CD14-positive monocyte (primary cell): ENCODE measurements around the gene CUTA. TPM values are rescaled to one million over a fixed set of nuclear protein-coding genes. Genes with fewer than 3 reads are reported as not detected.

ENCODE experiments used
- DNase-seq, 3 donors: peaks; one replicate each; pipeline ENCODE4 v3.0.0-alpha.2; 2011 to 2022
- H2AFZ ChIP-seq: 2 replicates; pipeline ENCODE4 v1.6.0; 2012; ENCODE audit warnings: mild to moderate bottlenecking, low read depth, low read length, inconsistent platforms; ENCODE audit not compliant: insufficient read depth, poor library complexity, severe bottlenecking
- H3K27ac ChIP-seq, 2 donors: 1 replicate in 1 of 2; 2 replicates in 1 of 2; pipeline ENCODE4 v1.5.1; 2012 to 2013; ENCODE audit warnings: low read length in 2 of 2, control low read depth in 1 of 2, inconsistent platforms in 1 of 2, low read depth in 1 of 2, mild to moderate bottlenecking in 1 of 2
- H3K27me3 ChIP-seq, 2 donors: one replicate each; pipeline versions ENCODE4 v1.6.0 to v1.6.1; 2011 to 2013; ENCODE audit warnings: low read length in 2 of 2; ENCODE audit not compliant: control insufficient read depth in 2 of 2, insufficient read depth in 2 of 2
- H3K36me3 ChIP-seq, 2 donors: replicated peaks in 1 of 2; 1 replicate in 1 of 2; 2 replicates in 1 of 2; pipeline versions ENCODE4 v1.5.1 to v1.6.1; 2012 to 2013; ENCODE audit warnings: low read length in 2 of 2, control low read depth in 1 of 2, inconsistent platforms in 1 of 2, mild to moderate bottlenecking in 1 of 2; ENCODE audit not compliant: insufficient read depth in 2 of 2, control insufficient read depth in 1 of 2
- H3K4me1 ChIP-seq, 2 donors: 1 replicate in 1 of 2; 2 replicates in 1 of 2; pipeline versions ENCODE4 v1.5.1 to v1.6.1; 2012 to 2013; ENCODE audit warnings: low read length in 2 of 2, control low read depth in 1 of 2, inconsistent platforms in 1 of 2, mild to moderate bottlenecking in 1 of 2, moderate library complexity in 1 of 2; ENCODE audit not compliant: insufficient read depth in 2 of 2, control insufficient read depth in 1 of 2
- H3K4me2 ChIP-seq: replicated peaks from 2 replicates; pipeline ENCODE3; 2012; ENCODE audit warnings: low read length, moderate library complexity, mild to moderate bottlenecking; ENCODE audit not compliant: poor library complexity, severe bottlenecking; ENCODE audit errors: extremely low read depth
- H3K4me3 ChIP-seq, 3 experiments: fragments of 200-600 bp in 1 of 3; sonication (generic) in 1 of 3; replicated peaks in 1 of 3; 1 replicate in 2 of 3; 2 replicates in 1 of 3; pipeline ENCODE4 v1.5.1; 2011 to 2013; ENCODE audit warnings: low read length in 3 of 3, mild to moderate bottlenecking in 3 of 3, control low read depth in 2 of 3, low read depth in 2 of 3, inconsistent platforms in 1 of 3, moderate library complexity in 1 of 3
- H3K79me2 ChIP-seq: 2 replicates; pipeline ENCODE4 v1.6.0; 2012; ENCODE audit warnings: mild to moderate bottlenecking, control low read depth, inconsistent platforms, low read length, moderate library complexity; ENCODE audit not compliant: insufficient read depth
- H3K9ac ChIP-seq: 2 replicates; pipeline ENCODE4 v1.6.0; 2017; ENCODE audit warnings: low read length, mild to moderate bottlenecking; ENCODE audit not compliant: insufficient read depth, poor library complexity, severe bottlenecking
- H3K9me3 ChIP-seq, 2 donors: replicated peaks in 1 of 2; 1 replicate in 1 of 2; 2 replicates in 1 of 2; pipeline versions ENCODE4 v1.5.1 to v1.6.1; 2012 to 2013; ENCODE audit warnings: low read length in 2 of 2, control low read depth in 1 of 2; ENCODE audit not compliant: control insufficient read depth in 1 of 2, insufficient read depth in 1 of 2
- H4K20me1 ChIP-seq: 2 replicates; pipeline ENCODE4 v1.6.0; 2012; ENCODE audit warnings: mild to moderate bottlenecking, low read length, control low read depth, moderate library complexity; ENCODE audit not compliant: insufficient read depth
- H3K27ac Mint-ChIP-seq, 7 donors: one replicate each; pipeline ENCODE4 v1.8.0; 2020; ENCODE audit warnings: mild to moderate bottlenecking in 7 of 7, mixed read lengths in 7 of 7, moderate library complexity in 6 of 7, inconsistent platforms in 2 of 7
- H3K27me3 Mint-ChIP-seq, 3 donors: one replicate each; pipeline ENCODE4 v1.8.0; 2021 to 2022; ENCODE audit warnings: low read depth in 3 of 3, mild to moderate bottlenecking in 3 of 3, mixed read lengths in 3 of 3, moderate library complexity in 3 of 3, inconsistent platforms in 1 of 3
- H3K36me3 Mint-ChIP-seq, 2 donors: one replicate each; pipeline ENCODE4 v1.8.0; 2020; ENCODE audit warnings: mixed read lengths in 2 of 2, inconsistent platforms in 1 of 2, mild to moderate bottlenecking in 1 of 2
- H3K4me1 Mint-ChIP-seq: one replicate; pipeline ENCODE4 v1.8.0; 2020; ENCODE audit warnings: mild to moderate bottlenecking, mixed read lengths
- H3K4me3 Mint-ChIP-seq, 2 donors: one replicate each; pipeline ENCODE4 v1.8.0; 2020; ENCODE audit warnings: mild to moderate bottlenecking in 2 of 2, mixed read lengths in 2 of 2, moderate library complexity in 1 of 2
- H3K9me3 Mint-ChIP-seq, 7 donors: one replicate each; pipeline ENCODE4 v1.8.0; 2020 to 2022; ENCODE audit warnings: mixed read lengths in 7 of 7, mild to moderate bottlenecking in 6 of 7, moderate library complexity in 6 of 7, inconsistent platforms in 2 of 7
- WGBS: methylation state at CpG from one replicate; pipeline ENCODE4 v1.1.5; 2013; ENCODE audit warnings: missing lambda C conversion rate; ENCODE audit not compliant: insufficient coverage; 5-methylcytosine and 5-hydroxymethylcytosine counted together
- intact Hi-C, 2 donors: fragments of 100-400 bp; cut with micrococcal nuclease; formaldehyde crosslinking; loops; one replicate each; pipeline versions ENCODE4 v1.15.0 to v1.15.1; 2023
- polyA plus RNA-seq, 3 donors: library from polyadenylated mRNA; depleted of rRNA in 1 of 3; unstranded in 2 of 3; stranded (reverse) in 1 of 3; fragments of 300-500 nt in 2 of 3; fragments of >200 nt in 1 of 3; fragmentation: Illumina TruSeq in 2 of 3; gene quantifications; 1 replicate in 2 of 3; 2 replicates in 1 of 3; pipeline ENCODE4 v1.2.3, GENCODE V29; 2012 to 2021
- TF ChIP-seq, protein P1 (sequence below): fragments of 200-600 bp; IDR thresholded peaks from one replicate; pipeline ENCODE4 v1.8.0; 2022; ENCODE audit warnings: antibody characterized with exemption, mild to moderate bottlenecking

CUTA gene
- polyA plus RNA-seq, 3 donors: 137 to 160 (median 153) TPM

DNA sequence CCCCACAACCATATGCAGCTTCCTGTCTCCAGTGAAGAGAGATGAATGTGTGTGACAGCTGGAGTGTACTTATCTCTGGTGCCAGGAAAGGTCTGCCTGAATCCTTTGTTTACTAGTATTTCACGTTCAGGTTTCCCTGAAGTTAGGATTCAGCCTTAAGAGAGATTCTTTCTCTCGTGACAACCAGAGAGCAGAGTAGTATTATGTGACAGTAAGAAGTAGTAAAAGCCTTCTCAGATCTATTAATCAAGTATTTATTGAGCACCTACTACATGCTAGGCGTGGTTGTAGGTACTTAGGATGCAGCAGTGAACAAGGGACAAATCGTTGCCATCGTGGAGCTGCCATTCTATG, 25.3 kb downstream of the CUTA start:
- TF ChIP-seq, protein P1, sequence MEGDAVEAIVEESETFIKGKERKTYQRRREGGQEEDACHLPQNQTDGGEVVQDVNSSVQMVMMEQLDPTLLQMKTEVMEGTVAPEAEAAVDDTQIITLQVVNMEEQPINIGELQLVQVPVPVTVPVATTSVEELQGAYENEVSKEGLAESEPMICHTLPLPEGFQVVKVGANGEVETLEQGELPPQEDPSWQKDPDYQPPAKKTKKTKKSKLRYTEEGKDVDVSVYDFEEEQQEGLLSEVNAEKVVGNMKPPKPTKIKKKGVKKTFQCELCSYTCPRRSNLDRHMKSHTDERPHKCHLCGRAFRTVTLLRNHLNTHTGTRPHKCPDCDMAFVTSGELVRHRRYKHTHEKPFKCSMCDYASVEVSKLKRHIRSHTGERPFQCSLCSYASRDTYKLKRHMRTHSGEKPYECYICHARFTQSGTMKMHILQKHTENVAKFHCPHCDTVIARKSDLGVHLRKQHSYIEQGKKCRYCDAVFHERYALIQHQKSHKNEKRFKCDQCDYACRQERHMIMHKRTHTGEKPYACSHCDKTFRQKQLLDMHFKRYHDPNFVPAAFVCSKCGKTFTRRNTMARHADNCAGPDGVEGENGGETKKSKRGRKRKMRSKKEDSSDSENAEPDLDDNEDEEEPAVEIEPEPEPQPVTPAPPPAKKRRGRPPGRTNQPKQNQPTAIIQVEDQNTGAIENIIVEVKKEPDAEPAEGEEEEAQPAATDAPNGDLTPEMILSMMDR: no peak
- Histone ChIP-seq H3K4me3 (peak overlapping the region; percentile 71 to 89 (median 74)), H3K4me1 (peaks cover 26 to 31% of the 10 kb centered on the region in 2 donors), H3K79me2 (peaks cover 59% of the 10 kb centered on the region), H3K4me2 (peak overlapping the region; percentile 97), H3K9ac (peak overlapping the region; percentile 71), H3K27ac (peak overlapping the region in 1 of 2 donors; percentile 76), H3K9me3 (no peaks in the 10 kb centered on the region), H2AFZ (peak overlapping the region; percentile 75), H4K20me1 (no peaks in the 10 kb centered on the region), H3K27me3 (no peaks in the 10 kb centered on the region), H3K36me3 (peaks cover 0 to 12% of the 10 kb centered on the region in 2 donors)
- no peaks in the 10 kb centered on the region for H3K9me3 Mint-ChIP-seq
- no peak for DNase-seq
- no CpG with 5 or more reads among the region's 5 CpGs for WGBS
- intact Hi-C loops: loop anchor here in 1 of 2 donors (10.0 kb wide), 1 partner anchor 98 kb away; the partner anchor contains the start of gene RGL2
- peak overlapping the region; percentile 80 to 87 for H3K4me3 Mint-ChIP-seq
- peak overlapping the region; percentile 85 to 95 (median 91) for H3K27ac Mint-ChIP-seq
- H3K4me1 Mint-ChIP-seq: peaks cover 39% of the 10 kb centered on the region
- peaks cover 4 to 16% of the 10 kb centered on the region in 2 donors for H3K36me3 Mint-ChIP-seq
- peaks cover 0 to 1% (median 0%) of the 10 kb centered on the region in 3 donors for H3K27me3 Mint-ChIP-seq

DNA sequence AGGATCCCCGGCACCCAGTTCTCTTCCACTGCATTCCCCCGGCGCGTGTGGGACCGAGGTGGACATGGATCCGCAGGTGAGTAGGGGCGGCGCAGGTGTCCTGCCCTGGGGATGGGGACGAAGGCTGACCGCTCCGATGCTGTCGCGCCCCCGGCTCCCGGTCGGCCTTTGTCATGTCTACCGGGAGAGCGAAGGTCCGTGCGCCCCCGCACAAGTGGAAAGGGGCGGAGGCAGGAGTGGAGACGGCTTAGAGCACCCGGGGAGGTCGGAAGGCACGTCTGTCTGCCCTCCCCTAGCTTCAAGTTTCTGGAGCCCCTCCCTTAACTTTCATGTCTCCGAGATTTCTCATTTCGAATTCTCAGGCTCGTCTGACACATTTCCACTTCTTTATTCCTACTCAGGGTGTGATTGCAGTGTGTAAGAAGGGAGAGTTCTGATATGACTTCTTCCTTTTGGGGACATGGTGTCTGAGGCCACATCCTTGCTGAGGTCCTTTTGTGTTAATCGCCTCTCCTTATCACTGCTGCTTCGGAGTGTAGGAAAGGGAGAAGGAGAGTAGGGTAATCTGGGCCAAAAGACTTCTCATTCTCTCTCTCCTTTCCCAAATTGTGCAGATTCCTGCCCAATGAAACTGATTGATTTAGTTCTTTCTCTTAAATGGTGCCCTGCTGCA, 25.8 kb downstream of the CUTA start:
- intact Hi-C loops: loop anchor here in 1 of 2 donors (1.0 to 10.0 kb wide), 2 partner anchors 19 to 97 kb away; partner anchors contain the start of genes PHF1 and RGL2
- Mint-ChIP-seq H3K9me3 (no peaks in the 10 kb centered on the region), H3K36me3 (peaks cover 4 to 11% of the 10 kb centered on the region in 2 donors), H3K4me1 (peaks cover 39% of the 10 kb centered on the region), H3K27me3 (peaks cover 0 to 1% (median 0%) of the 10 kb centered on the region in 3 donors), H3K27ac (peak overlapping the region; percentile 85 to 95 (median 94)), H3K4me3 (peak overlapping the region; percentile 80 to 87)
- H3K4me1 ChIP-seq: peaks cover 26 to 31% of the 10 kb centered on the region in 2 donors
- H3K79me2 ChIP-seq: peaks cover 54% of the 10 kb centered on the region
- H3K27ac ChIP-seq: peak overlapping the region; percentile 72 to 76
- H4K20me1 ChIP-seq: no peaks in the 10 kb centered on the region
- peak overlapping the region; percentile 97 for H3K4me2 ChIP-seq
- H3K27me3 ChIP-seq: no peaks in the 10 kb centered on the region
- no peaks in the 10 kb centered on the region for H3K9me3 ChIP-seq
- peak overlapping the region; percentile 71 to 89 (median 74) for H3K4me3 ChIP-seq
- H3K36me3 ChIP-seq: peaks cover 0 to 10% of the 10 kb centered on the region in 2 donors
- peak overlapping the region; percentile 71 for H3K9ac ChIP-seq
- 0% methylated on average over 24 of the region's 31 CpGs for WGBS
- peak in 1 of 3 donors; percentile 18 for DNase-seq
- TF ChIP-seq, protein P1: no peak
- peak overlapping the region; percentile 75 for H2AFZ ChIP-seq
